Measurements from ENCODE around the gene CAMK2D.

The CAMK2D gene

GRCh38 chr4:113478032-113478431 is 283.5 kb downstream of the CAMK2D start:
- no peak for DNase-seq

GRCh38 chr4:113476800-113477199 is 284.7 kb downstream of the CAMK2D start:
- DNase-seq, result no peak

- DNase-seq, result no peak
These were observed 287.5 kb downstream of the CAMK2D start for GRCh38 chr4:113474017-113474416.

GRCh38 chr4:113472864-113473263 is 288.7 kb downstream of the CAMK2D start:
- no peak for DNase-seq

GRCh38 chr4:113471146-113471860 is 290.2 kb downstream of the CAMK2D start:
- DNase-seq, result no peak

- no peak for DNase-seq
These were observed 291.6 kb downstream of the CAMK2D start for GRCh38 chr4:113469926-113470325.

- DNase-seq, result no peak
These were observed 292.5 kb downstream of the CAMK2D start for GRCh38 chr4:113469023-113469390.

GRCh38 chr4:113468165-113469022 is 293.1 kb downstream of the CAMK2D start:
- DNase-seq, result peak in 19 of 51 donors; percentile 5 to 74 (median 38)

- DNase-seq, result no peak
These were observed 294.0 kb downstream of the CAMK2D start for GRCh38 chr4:113467581-113467980.

- DNase-seq, result no peak
These were observed 299.3 kb downstream of the CAMK2D start for GRCh38 chr4:113462286-113462685.

GRCh38 chr4:113461281-113461680 is 300.3 kb downstream of the CAMK2D start:
- DNase-seq, result no peak

GRCh38 chr4:113457886-113458285 is 303.7 kb downstream of the CAMK2D start:
- no peak for DNase-seq

- no peak for DNase-seq
These were observed 304.4 kb downstream of the CAMK2D start for GRCh38 chr4:113457121-113457520.

GRCh38 chr4:113455061-113455460 is 306.5 kb downstream of the CAMK2D start:
- DNase-seq, result no peak

- peak in 2 of 51 donors; percentile 13 to 32 for DNase-seq
These were observed 308.5 kb downstream of the CAMK2D start for GRCh38 chr4:113452868-113453620.

GRCh38 chr4:113452152-113452551 is 309.4 kb downstream of the CAMK2D start:
- no peak for DNase-seq

- DNase-seq, result no peak
These were observed 311.1 kb downstream of the CAMK2D start for GRCh38 chr4:113450295-113451080.

- no peak for DNase-seq
These were observed 312.0 kb downstream of the CAMK2D start for GRCh38 chr4:113449410-113449974.

GRCh38 chr4:113447769-113448168 is 313.8 kb downstream of the CAMK2D start:
- DNase-seq, result peak in 1 of 51 donors; percentile 16

GRCh38 chr4:113447061-113447460 is 314.5 kb downstream of the CAMK2D start:
- DNase-seq, result no peak

GRCh38 chr4:113446019-113446418 is 315.5 kb downstream of the CAMK2D start:
- DNase-seq, result peak in 2 of 51 donors; percentile 13 to 46

Measured in hypothalamus (tissue), 51 donors.